IMR-90 (cell line): Measurements from ENCODE around the gene CRY2. TPM values are rescaled to one million over a fixed set of nuclear protein-coding genes. Genes with fewer than 3 reads are reported as not detected.

Source experiments
- ATAC-seq: fragments of 200-7000 bp; cut with Tn5 transposase; 2 replicates; pipeline ENCODE4 v1.9.1; 2020; ENCODE audit warnings: low read depth, mild to moderate bottlenecking, moderate library complexity
- BruUV-seq: library from RNA; stranded (reverse); fragments of 400-500 nt; replicated peaks from 2 replicates; lab custom pipeline; 2021; lab: Mats Ljungman, UMichigan
- CTCF ChIA-PET: fragments of 300-600 bp; formaldehyde crosslinking; extraction: SDS; loops from one replicate; lab custom pipeline; 2021; ENCODE audit warnings: antibody characterized with exemption; lab: Yijun Ruan, JAX
- POLR2A ChIA-PET: fragments of 300-600 bp; sonication (Branson Sonifier 250); formaldehyde crosslinking; loops from one replicate; lab custom pipeline; 2022; ENCODE audit warnings: antibody characterized with exemption; ENCODE audit not compliant: unreplicated experiment; lab: Charles Lee
- DNase-seq: peaks from one replicate; pipeline ENCODE4 v3.0.0; 2013
- H2AFZ ChIP-seq: replicated peaks from 2 replicates; pipeline ENCODE3; 2013; ENCODE audit warnings: low read length, mild to moderate bottlenecking; ENCODE audit not compliant: poor library complexity
- H2AK5ac ChIP-seq: 2 replicates; pipeline ENCODE4 v1.6.1; 2013; ENCODE audit warnings: low read depth, low read length, inconsistent platforms
- H2AK9ac ChIP-seq: replicated peaks from 2 replicates; pipeline ENCODE3; 2013; ENCODE audit warnings: mild to moderate bottlenecking, low read depth, low read length, moderate library complexity; ENCODE audit not compliant: poor library complexity
- H2BK120ac ChIP-seq: 2 replicates; pipeline ENCODE4 v1.6.1; 2013; ENCODE audit warnings: low read depth, low read length, inconsistent platforms
- H2BK15ac ChIP-seq: 3 replicates; pipeline ENCODE4 v1.6.1; 2013; ENCODE audit warnings: low read depth, low read length, inconsistent platforms
- H2BK20ac ChIP-seq: 2 replicates; pipeline ENCODE4 v1.6.1; 2013; ENCODE audit warnings: low read depth, mild to moderate bottlenecking, inconsistent platforms, low read length, moderate library complexity
- H2BK5ac ChIP-seq: 2 replicates; pipeline ENCODE4 v1.6.1; 2013; ENCODE audit warnings: mild to moderate bottlenecking, low read depth, low read length, inconsistent platforms; ENCODE audit not compliant: poor library complexity, severe bottlenecking
- H3K14ac ChIP-seq: replicated peaks from 2 replicates; pipeline ENCODE4 v1.6.1; 2013; ENCODE audit warnings: low read depth, low read length, inconsistent platforms
- H3K18ac ChIP-seq: 2 replicates; pipeline ENCODE4 v1.6.1; 2013; ENCODE audit warnings: low read depth, low read length, control low read depth
- H3K23ac ChIP-seq: 2 replicates; pipeline ENCODE4 v1.6.1; 2013; ENCODE audit warnings: low read depth, low read length, inconsistent platforms
- H3K27ac ChIP-seq: 2 replicates; pipeline ENCODE4 v1.5.1; 2013; ENCODE audit warnings: mild to moderate bottlenecking, control low read depth, low read length; ENCODE audit not compliant: insufficient read depth
- H3K27me3 ChIP-seq: 2 replicates; pipeline ENCODE4 v1.6.1; 2013; ENCODE audit warnings: low read length; ENCODE audit not compliant: control insufficient read depth, insufficient read depth
- H3K36me3 ChIP-seq: 2 replicates; pipeline ENCODE4 v1.6.1; 2013; ENCODE audit warnings: low read length, mixed read lengths; ENCODE audit not compliant: control insufficient read depth, insufficient read depth
- H3K4ac ChIP-seq: 2 replicates; pipeline ENCODE4 v1.6.1; 2013; ENCODE audit warnings: low read depth, low read length, inconsistent platforms
- H3K4me1 ChIP-seq: 2 replicates; pipeline ENCODE4 v1.6.1; 2013; ENCODE audit warnings: low read length, mixed read lengths; ENCODE audit not compliant: control insufficient read depth, insufficient read depth
- H3K4me2 ChIP-seq: 2 replicates; pipeline ENCODE4 v1.6.1; 2013; ENCODE audit warnings: low read depth, mild to moderate bottlenecking, control low read depth, low read length, moderate library complexity
- H3K4me3 ChIP-seq: 2 replicates; pipeline ENCODE4 v1.5.1; 2013; ENCODE audit warnings: low read depth, mild to moderate bottlenecking, control low read depth, low read length, moderate library complexity; ENCODE audit not compliant: insufficient read depth
- H3K56ac ChIP-seq: 2 replicates; pipeline ENCODE4 v1.6.1; 2013; ENCODE audit warnings: low read length, inconsistent platforms; ENCODE audit not compliant: insufficient read depth; ENCODE audit errors: extremely low read depth
- H3K79me1 ChIP-seq, 2 experiments: 2 replicates each; pipeline ENCODE4 v1.6.1; 2013; ENCODE audit warnings: low read length in 2 of 2, inconsistent platforms in 1 of 2, low read depth in 1 of 2
- H3K9ac ChIP-seq: 2 replicates; pipeline ENCODE4 v1.6.1; 2013; ENCODE audit warnings: low read depth, low read length, control low read depth
- H3K9me1 ChIP-seq: 2 replicates; pipeline ENCODE4 v1.6.1; 2013; ENCODE audit warnings: low read length, inconsistent platforms; ENCODE audit not compliant: insufficient read depth
- H3K9me3 ChIP-seq: 2 replicates; pipeline ENCODE4 v1.6.1; 2013; ENCODE audit warnings: low read length; ENCODE audit not compliant: control insufficient read depth, insufficient read depth
- H4K20me1 ChIP-seq: 2 replicates; pipeline ENCODE4 v1.6.1; 2013; ENCODE audit warnings: low read length, inconsistent platforms; ENCODE audit not compliant: insufficient read depth
- H4K5ac ChIP-seq: 2 replicates; pipeline ENCODE4 v1.6.1; 2013; ENCODE audit warnings: mild to moderate bottlenecking, low read depth, low read length, control low read depth
- H4K8ac ChIP-seq, 2 experiments: 2 replicates each; pipeline ENCODE4 v1.6.1; 2013; ENCODE audit warnings: low read depth in 2 of 2, low read length in 2 of 2, control low read depth in 1 of 2, inconsistent platforms in 1 of 2
- H4K91ac ChIP-seq: 2 replicates; pipeline ENCODE4 v1.6.1; 2013; ENCODE audit warnings: low read depth, low read length, inconsistent platforms; ENCODE audit not compliant: insufficient read depth
- BHLHE40 ChIP-seq: fragments of 150-350 bp; IDR thresholded peaks from 2 replicates; pipeline ENCODE4 v1.6.1; 2016; ENCODE audit warnings: mild to moderate bottlenecking, low read depth, low read length
- CEBPB ChIP-seq: IDR thresholded peaks from 2 replicates; pipeline ENCODE4 v1.6.1; 2012; ENCODE audit warnings: low read depth, low read length, improper control_type of control experiment
- CHD1 ChIP-seq: IDR thresholded peaks from 2 replicates; pipeline ENCODE4 v1.6.1; 2012; ENCODE audit warnings: low read depth, low read length, improper control_type of control experiment
- FOS ChIP-seq: fragments of 150-350 bp; IDR thresholded peaks from 2 replicates; pipeline ENCODE4 v1.6.1; 2016; ENCODE audit warnings: low read depth, low read length
- MAFK ChIP-seq: IDR thresholded peaks from 2 replicates; pipeline ENCODE4 v1.6.1; 2012; ENCODE audit warnings: low read depth, low read length, improper control_type of control experiment
- MAZ ChIP-seq: IDR thresholded peaks from 2 replicates; pipeline ENCODE4 v1.6.1; 2012; ENCODE audit warnings: low read depth, mild to moderate bottlenecking, low read length, improper control_type of control experiment, moderate library complexity, borderline replicate concordance
- MXI1 ChIP-seq: IDR thresholded peaks from 2 replicates; pipeline ENCODE4 v1.6.1; 2012; ENCODE audit warnings: low read depth, mild to moderate bottlenecking, low read length, moderate library complexity, borderline replicate concordance
- NFE2L2 ChIP-seq: fragments of 150-350 bp; IDR thresholded peaks from 2 replicates; pipeline ENCODE4 v1.6.1; 2016; ENCODE audit warnings: low read depth, mild to moderate bottlenecking, low read length
- POLR2A ChIP-seq: IDR thresholded peaks from 2 replicates; pipeline ENCODE4 v1.6.1; 2012; ENCODE audit warnings: mild to moderate bottlenecking, low read depth, low read length
- RAD21 ChIP-seq: IDR thresholded peaks from 2 replicates; pipeline ENCODE4 v1.6.1; 2012; ENCODE audit warnings: low read length, improper control_type of control experiment
- RCOR1 ChIP-seq: IDR thresholded peaks from 2 replicates; pipeline ENCODE4 v1.6.1; 2012; ENCODE audit warnings: mild to moderate bottlenecking, low read length, improper control_type of control experiment; ENCODE audit not compliant: insufficient replicate concordance
- RFX5 ChIP-seq: IDR thresholded peaks from 2 replicates; pipeline ENCODE4 v1.8.0; 2012; ENCODE audit warnings: low read depth, mild to moderate bottlenecking, low read length, moderate library complexity
- SMC3 ChIP-seq: fragments of 150-350 bp; IDR thresholded peaks from 2 replicates; pipeline ENCODE4 v1.6.1; 2016; ENCODE audit warnings: low read depth, mild to moderate bottlenecking, antibody characterized with exemption, low read length, moderate library complexity
- WGBS, 2 experiments: methylation state at CpG; one replicate each; pipeline versions ENCODE4 v1.1.5 to v1.1.7; 2013; ENCODE audit warnings: missing lambda C conversion rate in 2 of 2; ENCODE audit not compliant: insufficient read length in 1 of 2; ENCODE audit errors: extremely low coverage in 2 of 2; 5-methylcytosine and 5-hydroxymethylcytosine counted together
- dilution Hi-C: fragments of 300-500 bp; cut with HindIII; formaldehyde crosslinking; loops from one replicate; pipeline ENCODE4 v1.14.3; 2018; ENCODE audit warnings: low sequenced_read_pairs; ENCODE audit not compliant: unreplicated experiment
- in situ Hi-C: fragments of 300-500 bp; cut with MboI; formaldehyde crosslinking; loops from 3 replicates; pipeline ENCODE4 v1.14.3; 2019; ENCODE audit warnings: low sequenced_read_pairs, inconsistent platforms, mixed read lengths
- intact Hi-C: fragments of 100-400 bp; cut with micrococcal nuclease; formaldehyde crosslinking; loops from 2 replicates; pipeline ENCODE4 v1.10.0; 2022
- polyA plus RNA-seq, 3 experiments: library from polyadenylated mRNA; depleted of rRNA; stranded (reverse); fragments of >200 nt; gene quantifications; 2 replicates each; pipeline ENCODE4 v1.2.3, GENCODE V29; 2012; ENCODE audit warnings: low replicate concordance in 1 of 3
- total RNA-seq: library from RNA; depleted of rRNA; stranded (reverse); fragments of >200 nt; gene quantifications from 2 replicates; pipeline ENCODE4 v1.2.3, GENCODE V29; 2012
- TF ChIP-seq, protein P1 (sequence below): conservative IDR thresholded peaks from 2 replicates; pipeline ENCODE4 v1.5.1; 2012; ENCODE audit warnings: mild to moderate bottlenecking, low read depth, low read length, improper control_type of control experiment
- TF ChIP-seq, protein P2 (sequence below): fragments of 150-350 bp; IDR thresholded peaks from 2 replicates; pipeline ENCODE4 v1.6.1; 2016; ENCODE audit warnings: low read depth, mild to moderate bottlenecking, low read length, moderate library complexity, borderline replicate concordance
- TF ChIP-seq, protein P3 (sequence below): fragments of 150-350 bp; IDR thresholded peaks from 2 replicates; pipeline ENCODE4 v1.6.1; 2017; ENCODE audit warnings: mild to moderate bottlenecking, antibody characterized with exemption, low read length, low read depth

Gene CRY2
- total and polyA plus RNA-seq, 2 of the 4 experiments (the other 2 are of a cell fraction): 12.2 to 13.1 TPM

DNA sequence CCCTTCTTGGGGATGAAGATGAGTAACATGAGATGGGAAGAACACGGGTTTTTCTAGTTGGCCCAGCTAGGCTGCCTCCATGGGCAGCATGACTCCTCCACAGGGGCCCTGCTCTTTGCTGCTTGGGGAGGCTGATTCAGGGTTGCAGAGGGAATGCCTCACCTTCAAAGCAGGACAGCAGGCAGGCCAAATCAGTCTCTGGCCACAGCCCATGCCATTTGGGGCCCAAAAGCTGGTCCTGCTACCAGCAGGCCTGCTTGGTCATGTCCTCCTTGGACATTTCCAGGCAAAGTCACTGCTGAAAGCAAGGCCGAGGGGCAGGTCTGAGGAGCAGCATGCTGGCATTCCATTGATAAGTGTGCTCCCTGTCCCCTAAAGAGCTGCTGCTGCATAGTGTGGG, 24.4 kb downstream of the CRY2 start:
- TF ChIP-seq MAFK (no peak), SMC3 (no peak), MAZ (no peak), BHLHE40 (no peak), POLR2A (no peak), RFX5 (no peak), CEBPB (no peak), RCOR1 (no peak), CHD1 (no peak), FOS (no peak), RAD21 (no peak), MXI1 (no peak), NFE2L2 (no peak)
- TF ChIP-seq, protein P1, sequence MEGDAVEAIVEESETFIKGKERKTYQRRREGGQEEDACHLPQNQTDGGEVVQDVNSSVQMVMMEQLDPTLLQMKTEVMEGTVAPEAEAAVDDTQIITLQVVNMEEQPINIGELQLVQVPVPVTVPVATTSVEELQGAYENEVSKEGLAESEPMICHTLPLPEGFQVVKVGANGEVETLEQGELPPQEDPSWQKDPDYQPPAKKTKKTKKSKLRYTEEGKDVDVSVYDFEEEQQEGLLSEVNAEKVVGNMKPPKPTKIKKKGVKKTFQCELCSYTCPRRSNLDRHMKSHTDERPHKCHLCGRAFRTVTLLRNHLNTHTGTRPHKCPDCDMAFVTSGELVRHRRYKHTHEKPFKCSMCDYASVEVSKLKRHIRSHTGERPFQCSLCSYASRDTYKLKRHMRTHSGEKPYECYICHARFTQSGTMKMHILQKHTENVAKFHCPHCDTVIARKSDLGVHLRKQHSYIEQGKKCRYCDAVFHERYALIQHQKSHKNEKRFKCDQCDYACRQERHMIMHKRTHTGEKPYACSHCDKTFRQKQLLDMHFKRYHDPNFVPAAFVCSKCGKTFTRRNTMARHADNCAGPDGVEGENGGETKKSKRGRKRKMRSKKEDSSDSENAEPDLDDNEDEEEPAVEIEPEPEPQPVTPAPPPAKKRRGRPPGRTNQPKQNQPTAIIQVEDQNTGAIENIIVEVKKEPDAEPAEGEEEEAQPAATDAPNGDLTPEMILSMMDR: no peak
- TF ChIP-seq, protein P2, sequence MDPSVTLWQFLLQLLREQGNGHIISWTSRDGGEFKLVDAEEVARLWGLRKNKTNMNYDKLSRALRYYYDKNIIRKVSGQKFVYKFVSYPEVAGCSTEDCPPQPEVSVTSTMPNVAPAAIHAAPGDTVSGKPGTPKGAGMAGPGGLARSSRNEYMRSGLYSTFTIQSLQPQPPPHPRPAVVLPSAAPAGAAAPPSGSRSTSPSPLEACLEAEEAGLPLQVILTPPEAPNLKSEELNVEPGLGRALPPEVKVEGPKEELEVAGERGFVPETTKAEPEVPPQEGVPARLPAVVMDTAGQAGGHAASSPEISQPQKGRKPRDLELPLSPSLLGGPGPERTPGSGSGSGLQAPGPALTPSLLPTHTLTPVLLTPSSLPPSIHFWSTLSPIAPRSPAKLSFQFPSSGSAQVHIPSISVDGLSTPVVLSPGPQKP: no peak
- TF ChIP-seq, protein P3, sequence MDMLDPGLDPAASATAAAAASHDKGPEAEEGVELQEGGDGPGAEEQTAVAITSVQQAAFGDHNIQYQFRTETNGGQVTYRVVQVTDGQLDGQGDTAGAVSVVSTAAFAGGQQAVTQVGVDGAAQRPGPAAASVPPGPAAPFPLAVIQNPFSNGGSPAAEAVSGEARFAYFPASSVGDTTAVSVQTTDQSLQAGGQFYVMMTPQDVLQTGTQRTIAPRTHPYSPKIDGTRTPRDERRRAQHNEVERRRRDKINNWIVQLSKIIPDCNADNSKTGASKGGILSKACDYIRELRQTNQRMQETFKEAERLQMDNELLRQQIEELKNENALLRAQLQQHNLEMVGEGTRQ: no peak
- H4K20me1 ChIP-seq: peaks cover 11% of the 10 kb centered on the region
- H2BK20ac ChIP-seq: no peak overlapping the region
- H3K4me2 ChIP-seq: no peak overlapping the region
- DNase-seq (no peak), ATAC-seq (no peak)
- H3K56ac ChIP-seq: no peak overlapping the region
- WGBS, 2 experiments: 80% methylated on average over 1 of the region's 2 CpGs; no CpG with 5 or more reads in 1 of the 2 experiments
- H2BK120ac ChIP-seq: no peak overlapping the region
- H3K79me1 ChIP-seq: peaks cover 0 to 8% of the 10 kb centered on the region in 2 experiments; a peak in 3 of 4 replicates
- ChIA-PET CTCF (interaction anchor here (0.9 to 2.7 kb wide), 3 partner anchors 10 to 30 kb away, joined by 3 to 26 read pairs (median 6); partner anchors contain the start of gene CRY2), POLR2A (no interaction called here)
- peaks cover 53% of the 10 kb centered on the region for H3K36me3 ChIP-seq
- H2AK5ac ChIP-seq: no peak overlapping the region
- H3K9me3 ChIP-seq: no peaks in the 10 kb centered on the region
- no peak overlapping the region for H2BK5ac ChIP-seq
- H4K8ac ChIP-seq: no peak overlapping the region
- H3K27me3 ChIP-seq: no peaks in the 10 kb centered on the region
- no peak overlapping the region for H3K23ac ChIP-seq
- in situ Hi-C loops (loop anchor here (10.0 kb wide), 1 partner anchor 133 kb away; no protein-coding TSS in a partner anchor), dilution Hi-C loops (no loop called here), intact Hi-C loops (loop anchor here (10.0 kb wide), 1 partner anchor 133 kb away; no protein-coding TSS in a partner anchor)
- no peak overlapping the region for H4K91ac ChIP-seq
- no peak overlapping the region for H4K5ac ChIP-seq
- peaks cover 5% of the 10 kb centered on the region for H3K4me1 ChIP-seq
- no TSS peak for BruUV-seq
- no peak overlapping the region for H2BK15ac ChIP-seq
- H3K9me1 ChIP-seq: peaks cover 7% of the 10 kb centered on the region
- H3K4me3 ChIP-seq: no peak overlapping the region
- no peak overlapping the region for H3K18ac ChIP-seq
- H3K4ac ChIP-seq: no peak overlapping the region
- H2AFZ ChIP-seq: no peak overlapping the region
- no peak overlapping the region for H3K9ac ChIP-seq
- H2AK9ac ChIP-seq: no peak overlapping the region
- no peak overlapping the region for H3K27ac ChIP-seq
- H3K14ac ChIP-seq: no peak overlapping the region
